Heart left ventricle (tissue), 16 donors: ENCODE data around the gene NOXA1. TPM values are rescaled to one million over a fixed set of nuclear protein-coding genes. Genes with fewer than 3 reads are reported as not detected.

ENCODE experiments used
- ATAC-seq, 4 donors: fragments of 200-7000 bp; cut with Tn5 transposase; one replicate each; pipeline ENCODE4 v1.9.1; 2020 to 2022; ENCODE audit warnings: moderate library complexity in 4 of 4, mild to moderate bottlenecking in 3 of 4, moderate number of reproducible peaks in 1 of 4
- DNase-seq, 5 donors: peaks; one replicate each; pipeline ENCODE4 v3.0.0-alpha.2; 2020
- H3K27ac ChIP-seq, 12 donors: fragments of 200-600 bp; sonication (generic) in 4 of 12; one replicate each; pipeline versions ENCODE4 v1.5.0 to v1.8.0; 2016 to 2022; ENCODE audit warnings: mild to moderate bottlenecking in 2 of 12
- H3K27me3 ChIP-seq, 9 donors: fragments of 200-600 bp; sonication (generic) in 2 of 9; one replicate each; pipeline versions ENCODE4 v1.5.1 to v1.8.0; 2016 to 2022; ENCODE audit warnings: mild to moderate bottlenecking in 3 of 9
- H3K36me3 ChIP-seq, 9 donors: fragments of 200-600 bp; sonication (generic) in 2 of 9; one replicate each; pipeline versions ENCODE4 v1.5.0 to v1.8.0; 2018 to 2022; ENCODE audit warnings: mild to moderate bottlenecking in 2 of 9
- H3K4me1 ChIP-seq, 12 donors: fragments of 200-600 bp; sonication (generic) in 4 of 12; one replicate each; pipeline versions ENCODE4 v1.5.0 to v1.8.0; 2016 to 2022; ENCODE audit warnings: mild to moderate bottlenecking in 3 of 12
- H3K4me3 ChIP-seq, 12 donors: fragments of 200-600 bp; sonication (generic) in 4 of 12; one replicate each; pipeline versions ENCODE4 v1.5.0 to v1.8.0; 2017 to 2022; ENCODE audit warnings: mild to moderate bottlenecking in 9 of 12, moderate library complexity in 4 of 12
- H3K9me3 ChIP-seq, 12 donors: fragments of 200-600 bp; sonication (generic) in 4 of 12; one replicate each; pipeline versions ENCODE4 v1.5.0 to v1.8.0; 2016 to 2022; ENCODE audit warnings: mild to moderate bottlenecking in 1 of 12
- CTCF ChIP-seq, 12 donors: fragments of 200-600 bp; sonication (generic) in 4 of 12; IDR thresholded peaks; one replicate each; pipeline versions ENCODE4 v1.5.0 to v1.8.0; 2018 to 2022; ENCODE audit warnings: antibody characterized with exemption in 12 of 12, mild to moderate bottlenecking in 5 of 12
- POLR2A ChIP-seq, 2 donors: fragments of 450-650 bp; IDR thresholded peaks; one replicate each; pipeline ENCODE4 v1.6.1; 2017; ENCODE audit warnings: antibody characterized with exemption in 2 of 2, mild to moderate bottlenecking in 2 of 2, moderate library complexity in 2 of 2
- WGBS, 4 donors: extraction: QIAGEN DNeasy Blood & Tissue Kit in 2 of 4; methylation state at CpG; one replicate each; pipeline versions ENCODE4 v1.1.5 to v1.1.7; 2013 to 2018; 5-methylcytosine and 5-hydroxymethylcytosine counted together
- intact Hi-C, 10 donors: fragments of 100-400 bp; cut with DNase I; formaldehyde crosslinking; loops; one replicate each; pipeline versions ENCODE4 v1.11.1 to v1.14.2; 2022
- polyA plus RNA-seq, 2 donors: library from polyadenylated mRNA; stranded (reverse); fragments of 200-250 nt; gene quantifications; one replicate each; pipeline ENCODE4 v1.2.3, GENCODE V29; 2013
- total RNA-seq, 9 donors: library from RNA; depleted of rRNA in 2 of 9; stranded (reverse); fragments of >200 nt in 2 of 9; fragmentation: NEBNext Ultra II Directional in 3 of 9; extraction: Animal tissue kit (Norgen Biotek cat#: 25700) in 3 of 9; gene quantifications; one replicate each; pipeline versions ENCODE4 v1.1.0 to v1.2.4, GENCODE V29; 2016 to 2023
- donor health status: ischemic (EF 13 %, LVEDD 7.1; RV severe dilation, severe dysfunction).
- donor health status: healthy with polysubstance abuse.
- donor health status: DM: no; HTN: yes; CAD: no.
- donor health status: DM: no; HTN: no; CAD: no.
- donor health status: ischemic (EF 25% LVEDD 6.9; RV normal size, moderate dysfunction).
- donor health status: ischemic (EF 25% LVEDD 5.7; RV mildly dilated, moderate dysfunction).
- donor health status: healthy.
- donor health status: DM: yes; HTN: yes; CAD: no.
- donor health status: ischemic (EF 35%, LVEDD 5.7; RV mildly dilated, moderate dysfunction).
- donor health status: nonischemic (EF 11% LVEDD 7.7; RV severe dilation, severe dysfunction).
- donor health status: DM: yes; HTN: yes; CAD: no.
- donor health status: PGD.
- donor health status: ischemic (EF 29% LVEDD 5.4; RV normal size, mild dysfunction).
- donor health status: nonischemic (EF 23%, LVEDD 6.1; RV moderate dilation, normal function).

The NOXA1 gene
- total and polyA plus RNA-seq, 11 donors = 0.44 to 5.5 (median 2.7) TPM

DNA sequence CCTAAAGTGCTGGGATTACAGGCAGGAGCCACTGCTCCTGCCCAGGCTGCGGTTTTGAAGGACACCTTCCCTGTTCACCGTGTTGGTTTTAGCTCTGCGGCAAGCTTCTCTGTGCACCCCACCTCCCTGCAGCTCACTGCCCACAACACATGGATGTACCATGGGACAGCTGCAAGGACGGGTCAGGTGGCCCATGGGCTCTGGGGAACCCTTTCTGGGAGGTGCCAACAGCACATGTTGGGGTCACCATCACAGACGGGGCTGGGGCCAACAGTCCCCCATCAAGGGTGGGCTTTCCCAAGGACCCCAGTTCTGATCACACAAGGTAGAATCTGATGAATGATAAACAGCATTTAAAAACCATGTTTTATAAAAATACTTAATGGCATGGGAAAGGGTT is 7.7 kb upstream of the NOXA1 start:
- H3K27ac ChIP-seq = no peak overlapping the region
- 80 to 95% (median 93%) methylated on average over 4 to 5 of the region's 5 CpGs for WGBS, 4 donors
- peaks cover 4 to 45% (median 20%) of the 10 kb centered on the region in 12 donors for H3K4me1 ChIP-seq
- no peaks in the 10 kb centered on the region for H3K36me3 ChIP-seq
- ATAC-seq = no peak
- TF ChIP-seq POLR2A (IDR thresholded peaks at IDR 0.05) = no peak
- no peak for TF ChIP-seq CTCF (IDR thresholded peaks at IDR 0.05)
- H3K9me3 ChIP-seq = no peaks in the 10 kb centered on the region
- no peaks in the 10 kb centered on the region for H3K27me3 ChIP-seq
- DNase-seq = peak in 1 of 5 donors; percentile 19
- intact Hi-C loops = no loop called here
- H3K4me3 ChIP-seq = no peak overlapping the region

GRCh38 chr9:137416006-137416562 is 7.1 kb upstream of the NOXA1 start:
- H3K27ac ChIP-seq = peak overlapping the region in 5 of 12 donors; percentile 66 to 74 (median 71)
- H3K9me3 ChIP-seq = no peaks in the 10 kb centered on the region
- TF ChIP-seq CTCF (IDR thresholded peaks at IDR 0.05) = no peak
- TF ChIP-seq POLR2A (IDR thresholded peaks at IDR 0.05) = no peak
- H3K4me3 ChIP-seq = peak overlapping the region in 4 of 12 donors; percentile 42 to 52 (median 48)
- H3K27me3 ChIP-seq = no peaks in the 10 kb centered on the region
- DNase-seq = peak in 2 of 5 donors; percentile 25 to 35
- 93 to 98% (median 94%) methylated on average over 10 to 23 of the region's 23 CpGs for WGBS, 4 donors
- intact Hi-C loops = no loop called here
- no peak for ATAC-seq
- peaks cover 4 to 39% (median 15%) of the 10 kb centered on the region in 12 donors for H3K4me1 ChIP-seq
- no peaks in the 10 kb centered on the region for H3K36me3 ChIP-seq

DNA sequence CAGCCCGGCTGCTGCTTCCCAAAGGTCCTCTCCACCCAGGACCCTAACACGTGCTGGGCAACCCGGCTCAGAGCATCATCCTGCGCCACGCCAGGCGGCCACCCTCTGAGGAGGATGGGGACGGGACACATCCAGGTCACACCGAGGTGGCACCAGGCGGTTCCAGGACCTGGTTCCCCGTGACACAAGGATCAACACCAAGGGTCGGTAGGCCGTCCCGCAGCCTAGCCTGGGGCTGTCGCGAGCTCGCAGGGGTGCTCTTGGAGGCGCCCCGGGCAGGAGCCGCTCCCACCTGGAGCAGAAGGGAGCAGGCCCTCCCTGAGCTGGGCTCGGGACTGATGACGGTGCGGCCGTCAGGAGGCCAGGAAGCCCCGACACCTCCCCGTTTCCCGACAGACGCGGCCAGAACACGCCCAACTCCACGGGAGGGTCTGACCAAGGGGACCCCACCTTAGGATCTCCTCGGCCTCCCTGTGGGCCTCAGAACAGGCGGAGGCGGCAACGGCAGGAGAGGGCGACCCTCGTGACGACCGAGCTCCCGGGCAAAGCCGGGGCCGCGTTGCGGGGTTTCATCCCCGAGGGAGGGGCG is 6.5 kb upstream of the NOXA1 start:
- WGBS, 4 donors = 62 to 87% (median 81%) methylated on average over 15 to 45 of the region's 45 CpGs
- Histone ChIP-seq H3K9me3 (no peaks in the 10 kb centered on the region), H3K27me3 (no peaks in the 10 kb centered on the region), H3K36me3 (no peaks in the 10 kb centered on the region), H3K4me3 (peak overlapping the region in 11 of 12 donors; percentile 1 to 56 (median 42)), H3K4me1 (peaks cover 4 to 36% (median 17%) of the 10 kb centered on the region in 12 donors), H3K27ac (peak overlapping the region in 8 of 12 donors; percentile 4 to 74 (median 66))
- intact Hi-C loops = no loop called here
- DNase-seq = peak in 2 of 5 donors; percentile 45 to 66
- peak in 3 of 4 donors; percentile 6 to 60 (median 35) for ATAC-seq
- TF ChIP-seq POLR2A (IDR thresholded peaks at IDR 0.05) (no peak), CTCF (IDR thresholded peaks at IDR 0.05) (no peak)

- intact Hi-C loops = no loop called here
- Histone ChIP-seq H3K9me3 (no peaks in the 10 kb centered on the region), H3K4me1 (peaks cover 1 to 36% (median 17%) of the 10 kb centered on the region in 12 donors), H3K36me3 (no peaks in the 10 kb centered on the region), H3K4me3 (peak overlapping the region in 11 of 12 donors; percentile 1 to 56 (median 42)), H3K27ac (peak overlapping the region in 8 of 12 donors; percentile 4 to 74 (median 66)), H3K27me3 (no peaks in the 10 kb centered on the region)
- DNase-seq (peak in 3 of 5 donors; percentile 24 to 62 (median 36)), ATAC-seq (peak in 3 of 4 donors; percentile 41 to 63 (median 53))
- no peak for TF ChIP-seq POLR2A (IDR thresholded peaks at IDR 0.05)
- TF ChIP-seq CTCF (IDR thresholded peaks at IDR 0.05) = no peak
- 52 to 92% (median 87%) methylated on average over 89 to 99 of the region's 99 CpGs for WGBS, 4 donors
Measured at GRCh38 chr9:137417161-137418021, 5.8 kb upstream of the NOXA1 start.
